BE2C (cell line): ENCODE measurements around the gene ZNF618.
"Not testable (repeated sequence)": the region's sequence is repeated elsewhere in the genome, so short reads cannot be mapped to it uniquely, and the experiment has no call there.

Experiments
- DNase-seq: peaks from one replicate; pipeline ENCODE4 v3.0.0-alpha.2; 2020
- H3K27me3 ChIP-seq: fragments of 250-450 bp; sonication (Bioruptor Pico); 2 replicates; pipeline ENCODE4 v1.5.1; 2020; ENCODE audit warnings: mild to moderate bottlenecking
- H3K36me3 ChIP-seq: fragments of 250-450 bp; sonication (Bioruptor Pico); 2 replicates; pipeline ENCODE4 v1.5.1; 2020; ENCODE audit warnings: mild to moderate bottlenecking
- H3K4me1 ChIP-seq: fragments of 250-450 bp; sonication (Bioruptor Pico); 2 replicates; pipeline ENCODE4 v1.5.1; 2020
- H3K4me3 ChIP-seq: 2 replicates; pipeline ENCODE4 v1.5.1; 2011; ENCODE audit warnings: low read depth, low read length
- H3K9me3 ChIP-seq: fragments of 250-450 bp; sonication (Bioruptor Pico); 2 replicates; pipeline ENCODE4 v1.5.1; 2020
- CTCF ChIP-seq: IDR thresholded peaks from 2 replicates; pipeline ENCODE4 v1.5.1; 2012; ENCODE audit warnings: mild to moderate bottlenecking, low read depth, low read length

Gene ZNF618

DNA sequence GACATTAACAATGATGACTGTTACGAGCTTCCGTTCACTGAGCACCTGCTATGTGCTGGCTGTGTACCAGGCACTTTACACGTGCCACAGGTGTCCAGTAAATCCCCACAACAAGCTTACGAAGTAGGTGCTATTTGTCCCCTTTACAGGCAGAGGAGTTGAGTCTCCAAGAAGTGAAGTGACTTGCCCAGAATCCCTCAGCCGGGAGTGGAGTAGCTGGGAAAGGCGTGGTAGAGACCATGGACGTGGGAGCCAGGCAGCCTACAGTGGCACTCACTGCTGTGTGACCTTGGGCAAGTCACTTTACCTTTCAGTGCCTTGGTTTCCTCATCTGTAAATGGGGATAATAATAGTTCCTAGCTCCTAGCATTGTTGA, 202.7 kb downstream of the ZNF618 start:
- H3K36me3 ChIP-seq = no peaks in the 10 kb centered on the region
- H3K9me3 ChIP-seq = no peaks in the 10 kb centered on the region
- H3K4me1 ChIP-seq = peaks cover 4% of the 10 kb centered on the region; the same call in 1 of the 2 replicates
- no peak for DNase-seq
- TF ChIP-seq CTCF = no peak
- H3K4me3 ChIP-seq = no peak overlapping the region
- H3K27me3 ChIP-seq = no peaks in the 10 kb centered on the region

DNA sequence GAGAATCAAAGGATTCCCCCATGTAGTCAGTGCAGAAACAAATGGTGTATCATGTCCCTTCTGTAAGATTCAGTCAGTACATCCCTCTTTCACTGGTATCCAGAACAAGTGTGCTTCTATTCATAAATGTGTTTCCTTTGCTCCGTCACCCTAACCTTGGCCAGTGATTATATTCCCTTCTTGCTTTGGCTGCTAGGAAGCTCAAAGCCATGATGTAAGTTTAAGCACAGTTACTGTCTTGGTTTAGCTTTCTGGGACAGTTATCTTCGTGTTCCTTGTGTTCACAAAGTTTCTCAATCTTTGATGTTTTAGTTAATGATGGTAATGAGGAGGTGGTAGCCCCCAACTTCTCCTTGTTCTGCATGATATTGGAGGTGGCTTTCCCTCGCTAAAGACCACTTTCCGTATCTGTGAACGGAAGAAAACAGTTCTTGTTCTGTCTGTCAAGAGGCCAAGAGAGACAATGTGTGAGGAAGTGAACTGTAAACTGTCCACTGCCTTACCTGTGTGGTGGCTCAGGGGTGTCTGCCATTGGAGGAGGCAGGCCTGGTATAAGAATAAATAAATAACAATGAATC, 204.2 kb downstream of the ZNF618 start:
- Histone ChIP-seq H3K27me3 (no peaks in the 10 kb centered on the region), H3K4me3 (no peak overlapping the region), H3K36me3 (no peaks in the 10 kb centered on the region), H3K4me1 (peaks cover 4% of the 10 kb centered on the region; the same call in 1 of the 2 replicates), H3K9me3 (no peaks in the 10 kb centered on the region)
- DNase-seq = no peak
- no peak for TF ChIP-seq CTCF

- Histone ChIP-seq H3K27me3 (no peaks in the 10 kb centered on the region), H3K4me1 (peaks cover 4% of the 10 kb centered on the region; the same call in 1 of the 2 replicates), H3K9me3 (no peaks in the 10 kb centered on the region), H3K4me3 (no peak overlapping the region), H3K36me3 (no peaks in the 10 kb centered on the region)
- peak; percentile 1 for DNase-seq
- no peak for TF ChIP-seq CTCF
Observed at GRCh38 chr9:114080773-114081440, 204.8 kb downstream of the ZNF618 start.

- DNase-seq = peak; percentile 1
- no peak overlapping the region for H3K4me3 ChIP-seq
Observed at GRCh38 chr9:114081441-114082016, 205.4 kb downstream of the ZNF618 start.

GRCh38 chr9:114082017-114082762, 206.1 kb downstream of the ZNF618 start:
- peak; percentile 96 for TF ChIP-seq CTCF
- no peaks in the 10 kb centered on the region for H3K36me3 ChIP-seq
- H3K4me3 ChIP-seq = no peak overlapping the region
- no peaks in the 10 kb centered on the region; the same call in 1 of the 2 replicates for H3K9me3 ChIP-seq
- peaks cover 4% of the 10 kb centered on the region; the same call in 1 of the 2 replicates for H3K4me1 ChIP-seq
- peak; percentile 88 for DNase-seq
- H3K27me3 ChIP-seq = no peaks in the 10 kb centered on the region

More at GRCh38 chr9:114081441-114082016, 205.4 kb downstream of the ZNF618 start:
- Histone ChIP-seq H3K36me3 (no peaks in the 10 kb centered on the region), H3K9me3 (no peaks in the 10 kb centered on the region), H3K27me3 (no peaks in the 10 kb centered on the region), H3K4me1 (peaks cover 4% of the 10 kb centered on the region; the same call in 1 of the 2 replicates)
- TF ChIP-seq CTCF = no peak

- not testable (repeated sequence) for H3K9me3 ChIP-seq, H3K27me3 ChIP-seq, H3K4me3 ChIP-seq, H3K36me3 ChIP-seq, DNase-seq, H3K4me1 ChIP-seq
Observed at GRCh38 chr9:114082763-114083412, 206.8 kb downstream of the ZNF618 start.
